Superior temporal gyrus (tissue), 1 donor: Measurements from ENCODE around the gene CTSH.
"Not testable (repeated sequence)": the region's sequence is repeated elsewhere in the genome, so short reads cannot be mapped to it uniquely, and the experiment has no call there.

Experiments
- DNase-seq: peaks from one replicate; pipeline ENCODE4 v3.0.0-alpha.2; 2016; ENCODE audit errors: extremely low spot score

Gene CTSH

DNA sequence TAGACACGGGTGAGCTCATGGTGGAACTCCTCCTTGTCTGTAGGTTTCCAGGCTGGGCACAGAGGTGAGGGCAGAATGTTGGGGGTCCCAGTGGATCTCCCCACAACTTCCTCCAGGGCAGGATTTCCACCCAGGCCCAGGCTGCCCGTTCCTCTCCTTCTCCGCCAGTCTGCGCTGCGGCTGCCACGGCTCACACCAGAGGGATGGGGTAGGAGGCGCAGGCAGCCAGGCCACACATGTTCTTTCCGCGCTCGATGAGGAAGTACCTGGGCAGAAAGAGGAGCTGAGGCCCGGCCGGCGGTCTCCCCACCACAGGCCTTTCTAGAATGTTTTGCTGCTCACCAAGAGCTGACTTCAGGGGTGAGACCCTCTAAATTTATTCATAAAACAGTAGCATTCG lies 22.9 kb downstream of the CTSH start:
- no peak for DNase-seq

DNA sequence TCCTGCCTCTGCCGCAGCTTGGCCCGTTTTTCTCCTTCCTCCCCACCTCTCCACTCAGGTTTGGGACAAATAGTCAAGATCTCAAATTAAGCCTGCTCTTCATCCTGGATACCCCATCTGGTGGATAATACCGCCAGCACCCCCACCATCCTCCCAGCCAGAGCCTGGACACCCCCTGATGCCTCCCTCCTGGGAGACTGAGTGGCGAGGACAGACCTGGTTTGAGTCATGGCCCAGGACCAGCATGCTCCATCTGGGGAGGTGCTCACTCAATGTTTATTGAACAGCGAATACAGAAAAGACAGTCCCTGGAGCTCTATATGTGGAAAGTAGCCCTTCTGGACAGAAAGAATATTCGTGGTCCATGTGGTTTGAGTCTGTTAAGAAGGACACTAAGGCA lies 23.3 kb downstream of the CTSH start:
- no peak for DNase-seq

DNA sequence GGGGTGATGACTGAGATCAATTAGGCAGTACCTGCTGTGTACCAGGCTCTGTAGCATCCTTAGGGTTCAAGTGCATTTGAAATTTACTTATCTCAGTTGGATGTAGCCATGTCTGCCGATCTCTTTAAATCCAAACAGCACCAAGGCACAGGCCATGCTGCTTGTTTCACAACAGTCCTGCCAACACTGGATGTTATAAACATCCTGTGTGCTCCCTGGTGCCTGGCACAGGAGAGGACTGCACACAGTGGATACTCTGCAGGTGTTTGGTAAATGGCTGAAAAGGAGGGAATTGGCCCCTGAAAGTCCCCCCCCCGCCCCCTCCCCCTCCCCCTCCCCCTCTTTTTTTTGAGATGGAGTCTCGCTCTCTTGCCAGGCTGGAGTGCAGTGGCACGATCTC lies 27.0 kb downstream of the CTSH start:
- DNase-seq = no peak

DNA sequence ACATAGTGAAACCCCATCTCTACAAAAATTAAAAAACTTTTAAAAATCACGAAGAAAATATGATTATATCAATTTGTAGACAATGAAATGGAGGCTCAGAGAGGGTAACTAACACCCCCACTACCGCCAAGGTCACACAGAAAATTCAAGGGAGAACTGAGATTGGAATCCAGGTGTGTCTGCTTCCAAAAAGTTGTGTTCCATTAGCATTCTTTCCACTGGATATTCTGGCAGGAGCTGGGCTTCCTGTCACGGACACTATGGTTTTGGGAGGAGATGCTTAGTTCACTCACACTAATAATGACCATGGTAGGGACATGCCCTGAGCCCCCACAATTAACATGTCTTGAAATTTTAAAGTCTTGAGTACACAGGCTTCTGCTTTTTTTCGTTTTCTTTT lies 28.8 kb downstream of the CTSH start:
- DNase-seq = no peak

DNA sequence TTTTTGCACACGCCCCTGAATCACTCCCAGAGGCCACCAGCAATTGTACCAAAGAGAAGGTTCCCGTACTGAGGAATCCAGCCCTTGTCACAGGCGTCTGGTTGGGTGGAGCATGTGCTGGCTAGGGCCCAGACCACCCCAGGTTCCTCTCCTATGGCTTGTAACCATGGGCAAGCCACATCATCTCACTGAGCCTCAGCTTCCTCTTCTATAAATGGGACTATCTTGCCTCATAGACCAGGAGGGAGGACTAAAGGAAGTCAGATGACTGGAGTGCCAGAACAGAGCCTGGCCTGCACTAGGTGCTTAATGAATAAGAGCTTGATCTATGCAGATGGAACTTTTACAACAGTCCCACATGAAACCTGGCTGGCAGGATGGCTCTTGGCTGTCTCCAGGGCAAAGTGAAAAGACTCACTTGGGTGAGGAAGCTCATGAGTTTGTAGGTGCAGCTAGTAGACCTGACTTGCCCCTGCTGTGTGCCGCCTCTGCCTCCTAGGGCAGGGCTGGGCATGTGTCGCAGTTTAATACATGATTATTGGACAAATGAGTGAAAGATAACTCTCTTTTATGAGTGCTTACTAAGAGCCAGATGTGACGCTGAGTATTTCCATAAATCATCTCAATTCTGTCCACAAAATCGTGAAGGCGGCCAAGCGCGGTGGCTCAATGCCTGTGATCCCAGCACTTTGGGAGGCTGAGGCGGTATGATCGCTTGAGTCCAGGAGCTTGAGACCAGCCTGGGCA lies 29.3 kb downstream of the CTSH start:
- DNase-seq = peak; percentile 44

DNA sequence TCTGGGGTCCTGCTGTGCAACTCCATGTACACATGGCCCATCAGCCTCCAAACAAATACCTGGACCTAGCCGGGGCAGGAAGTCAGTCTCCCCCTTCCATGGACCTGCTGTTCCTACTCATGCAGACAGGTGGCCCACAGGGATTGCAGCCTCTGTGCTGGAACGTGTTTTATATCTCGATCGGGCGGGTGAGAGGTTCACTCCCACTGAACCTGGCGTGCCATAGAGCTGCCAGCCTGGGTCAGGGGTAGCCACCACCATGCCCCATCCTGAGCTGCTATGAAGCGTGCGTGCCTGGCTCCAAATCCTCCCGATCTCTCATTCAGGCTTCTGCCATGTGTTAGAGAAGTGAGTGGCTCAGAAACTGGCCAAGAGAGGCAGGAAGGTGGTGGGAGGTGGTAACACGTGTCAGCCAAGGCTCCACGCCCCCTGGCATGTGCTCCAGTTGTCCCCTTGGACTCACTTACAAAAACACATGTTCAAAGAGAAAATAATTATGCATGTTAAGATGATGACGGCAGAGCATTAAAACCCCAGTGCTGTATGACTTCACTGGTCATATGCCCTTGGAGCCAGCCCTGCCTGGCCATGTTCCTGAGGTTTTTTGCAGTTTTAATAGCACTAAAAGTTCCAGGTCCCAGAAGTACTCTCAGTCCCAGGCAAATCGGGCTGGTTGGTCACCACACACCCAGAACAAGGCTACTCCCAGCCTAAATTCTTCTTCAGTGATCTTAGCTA lies 30.6 kb downstream of the CTSH start:
- no peak for DNase-seq

DNA sequence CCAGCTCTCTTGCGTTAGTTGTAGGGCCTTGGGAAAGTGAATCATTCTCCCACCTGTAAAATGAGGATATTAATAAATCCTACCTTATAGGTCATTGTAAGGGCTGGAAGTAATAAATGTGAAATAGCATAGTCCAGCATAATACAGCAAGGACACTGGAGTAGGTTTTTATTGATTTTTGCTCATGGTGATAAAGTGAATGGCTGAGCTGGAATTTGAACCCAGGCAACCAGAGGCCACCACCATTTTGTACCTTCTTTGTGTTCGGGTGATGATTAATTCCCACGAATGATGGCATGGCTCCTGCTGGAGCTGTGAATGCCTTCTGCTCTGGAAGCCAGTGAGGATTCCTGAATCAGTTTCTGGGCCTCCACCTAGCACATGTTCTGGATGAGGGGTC lies 31.8 kb downstream of the CTSH start:
- DNase-seq = no peak

DNA sequence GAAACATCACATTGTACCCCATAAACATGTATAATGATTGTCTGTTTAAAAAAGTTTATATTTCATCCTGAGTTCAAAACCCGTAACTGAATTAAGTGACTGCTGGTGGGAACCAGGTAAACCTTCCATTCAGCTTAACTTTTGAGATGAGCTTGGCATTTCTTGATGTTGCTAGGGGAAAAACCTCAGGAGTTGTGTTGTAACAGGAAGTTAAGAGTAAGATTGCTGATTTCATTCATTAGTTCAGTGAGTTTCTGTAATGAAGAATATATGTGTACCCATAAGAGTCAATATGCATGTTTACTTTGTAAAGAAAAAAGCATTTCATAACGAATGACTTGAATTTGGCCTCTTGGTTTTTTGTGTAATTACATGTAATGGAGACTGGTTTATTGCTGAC lies 32.5 kb downstream of the CTSH start:
- no peak for DNase-seq

DNA sequence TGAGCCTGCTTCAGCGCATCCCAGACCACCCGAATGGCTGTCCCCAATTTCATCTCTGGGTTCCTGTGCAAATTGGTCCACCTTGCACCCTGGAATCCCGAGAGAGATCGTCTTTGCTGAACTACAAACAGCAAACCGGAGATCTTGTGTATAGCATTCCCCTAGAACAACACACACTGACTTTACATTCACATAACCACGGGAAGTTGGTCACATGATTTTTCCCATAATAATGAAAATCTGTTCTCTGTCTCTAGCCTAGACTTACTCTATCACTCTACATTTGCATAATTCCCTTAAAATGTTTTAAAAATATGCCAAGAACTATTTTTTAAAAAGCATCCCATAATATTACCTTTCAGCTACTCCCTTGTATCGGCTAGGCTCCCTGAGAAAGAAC lies 34.6 kb downstream of the CTSH start:
- DNase-seq = no peak

DNA sequence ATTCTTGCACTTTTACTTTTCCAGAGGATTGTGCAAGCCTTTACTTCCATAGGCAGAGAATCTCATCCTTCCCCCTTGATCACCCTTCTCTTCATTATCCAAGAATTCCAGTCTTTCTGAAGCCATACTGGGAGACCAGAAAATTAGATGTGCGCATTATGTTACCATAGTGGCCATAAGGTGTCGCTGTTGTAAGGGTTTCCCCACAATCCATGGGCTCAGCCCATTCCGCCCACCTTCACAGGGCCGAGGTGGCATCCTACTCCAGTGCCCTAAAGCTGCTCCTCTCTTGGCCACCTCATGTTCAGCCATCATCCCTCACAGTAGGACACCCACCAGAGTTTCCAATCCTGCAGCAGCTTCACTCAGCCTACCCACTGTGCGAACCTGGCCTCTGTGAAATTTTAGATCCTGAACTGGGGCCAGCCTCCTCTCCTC lies 35.0 kb downstream of the CTSH start:
- DNase-seq = peak; percentile 78

DNA sequence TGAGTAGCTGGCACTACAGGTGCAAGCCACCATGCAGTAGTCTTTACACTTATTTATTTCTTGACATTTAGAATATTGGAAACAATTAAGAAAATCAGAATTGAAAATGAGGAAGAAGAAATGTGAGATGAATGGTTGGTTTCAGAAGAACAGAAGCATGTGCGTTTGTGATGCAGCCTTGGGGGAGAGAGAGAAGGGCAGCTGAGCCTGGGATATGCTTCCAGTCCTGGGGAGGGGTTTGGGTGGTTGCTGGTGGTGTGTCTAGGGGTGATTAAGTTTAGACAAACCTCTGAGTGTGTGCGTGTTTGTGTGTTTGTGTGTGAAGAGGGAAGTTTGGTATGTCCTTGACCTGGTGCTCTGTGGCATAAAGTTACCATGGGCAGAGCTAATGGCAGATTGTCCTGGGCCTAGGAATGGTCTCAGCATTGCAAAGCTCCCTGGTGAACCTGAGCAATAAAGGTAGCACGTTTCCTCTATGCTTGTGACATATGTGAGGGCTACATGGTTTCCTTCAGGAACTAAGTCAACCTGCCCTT lies 35.6 kb downstream of the CTSH start:
- DNase-seq = no peak

DNA sequence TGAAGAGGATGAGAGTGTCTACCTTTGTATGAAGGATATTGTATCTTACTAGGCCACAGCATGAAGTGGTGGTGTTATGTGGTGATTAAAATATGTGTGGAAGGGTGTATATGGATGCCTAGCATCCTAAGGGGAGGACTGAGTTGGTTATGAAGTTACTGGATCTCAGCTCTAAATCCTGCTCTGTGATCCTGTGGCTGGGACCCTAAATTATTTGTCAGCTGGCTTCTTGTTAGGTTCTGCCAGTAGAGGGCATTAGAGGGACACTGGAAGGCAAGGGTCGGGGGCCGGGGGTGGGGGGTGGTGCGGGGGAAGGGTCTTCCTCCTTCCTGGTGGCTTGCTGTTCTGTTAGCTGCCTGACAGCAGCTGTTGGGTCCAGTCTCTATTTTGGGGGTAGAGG lies 37.3 kb downstream of the CTSH start:
- no peak for DNase-seq

DNA sequence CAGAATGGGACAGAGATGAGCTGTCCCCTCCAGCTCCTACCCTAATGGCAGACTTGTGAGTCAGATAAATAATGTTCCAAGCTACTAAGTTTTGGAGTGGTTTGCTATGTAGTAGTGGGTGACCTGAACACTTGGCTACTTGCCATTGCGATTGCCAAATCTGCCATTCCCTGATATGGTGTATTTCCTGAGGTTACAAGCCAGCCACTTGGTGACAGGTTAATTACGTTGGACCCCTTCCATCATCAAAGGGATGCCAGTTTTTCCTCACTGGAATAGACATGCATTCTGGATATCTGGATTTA lies 38.6 kb downstream of the CTSH start:
- DNase-seq = no peak

DNA sequence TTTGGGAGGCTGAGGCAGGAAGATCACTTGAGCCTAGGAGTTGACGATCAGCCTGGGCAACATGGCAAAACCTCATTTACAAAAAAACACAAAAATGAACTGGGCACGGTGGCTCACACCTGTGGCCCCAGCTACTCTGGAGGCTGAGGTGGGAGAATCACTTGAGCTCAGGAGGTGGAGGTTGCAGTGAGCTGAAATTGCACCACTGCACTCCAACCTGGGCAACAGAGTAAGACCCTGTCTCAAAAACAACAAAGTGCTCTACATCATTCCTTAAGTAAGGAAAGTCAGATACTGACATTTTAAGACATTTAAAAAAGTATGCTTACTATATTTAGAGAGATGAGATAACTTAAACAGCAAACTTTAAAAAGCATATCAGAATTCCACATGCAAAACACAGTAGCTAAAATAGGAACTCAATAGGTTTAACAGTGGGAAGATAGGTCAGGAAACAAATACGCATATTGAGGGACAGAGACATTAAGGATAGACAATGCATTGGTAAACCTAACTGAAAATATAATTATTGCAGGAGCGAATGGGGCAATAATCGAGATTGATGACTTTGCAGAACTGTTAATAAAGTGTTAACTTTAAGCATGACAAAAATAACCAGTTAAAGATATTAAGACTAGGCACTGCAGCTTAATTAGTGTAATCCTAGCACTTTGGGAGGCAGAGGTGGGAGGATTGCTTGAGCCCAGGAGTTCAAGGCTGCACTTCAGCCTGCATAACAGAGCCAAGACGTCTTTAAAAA lies 40.1 kb downstream of the CTSH start:
- no peak for DNase-seq

DNA sequence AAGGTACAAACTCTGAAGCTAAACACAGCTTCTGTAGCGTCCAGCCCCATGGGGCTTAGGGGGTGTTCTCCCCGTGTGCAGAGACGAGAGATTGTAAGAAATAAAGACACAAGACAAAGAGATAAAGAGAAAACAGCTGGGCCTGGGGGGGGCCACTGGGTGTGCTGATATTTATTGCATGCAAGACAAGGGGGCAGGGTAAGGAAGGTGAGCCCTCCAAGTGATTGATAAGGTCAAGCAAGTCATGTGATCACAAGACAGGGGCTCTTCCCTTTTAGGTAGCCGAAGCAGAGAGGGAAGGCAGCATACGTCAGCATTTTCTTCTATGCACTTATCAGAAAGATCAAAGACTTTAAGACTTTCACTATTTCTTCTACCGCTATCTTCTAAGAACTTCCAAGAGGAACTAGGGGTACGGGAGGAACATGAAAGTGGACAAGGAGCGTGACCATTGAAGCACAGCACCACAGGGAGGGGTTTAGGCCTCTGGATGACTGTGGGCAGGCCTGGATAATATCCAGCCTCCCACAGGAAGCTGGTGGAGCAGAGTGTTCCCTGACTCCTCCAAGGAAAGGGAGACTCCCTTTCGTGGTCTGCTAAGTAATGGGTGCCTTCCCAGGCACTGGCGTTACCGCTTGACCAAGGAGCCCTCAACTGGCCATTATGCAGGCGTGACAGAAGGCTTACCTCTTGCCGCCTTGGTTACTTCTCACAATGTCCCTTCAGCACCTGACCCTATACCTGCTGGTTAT lies 42.4 kb downstream of the CTSH start:
- DNase-seq = not testable (repeated sequence)

DNA sequence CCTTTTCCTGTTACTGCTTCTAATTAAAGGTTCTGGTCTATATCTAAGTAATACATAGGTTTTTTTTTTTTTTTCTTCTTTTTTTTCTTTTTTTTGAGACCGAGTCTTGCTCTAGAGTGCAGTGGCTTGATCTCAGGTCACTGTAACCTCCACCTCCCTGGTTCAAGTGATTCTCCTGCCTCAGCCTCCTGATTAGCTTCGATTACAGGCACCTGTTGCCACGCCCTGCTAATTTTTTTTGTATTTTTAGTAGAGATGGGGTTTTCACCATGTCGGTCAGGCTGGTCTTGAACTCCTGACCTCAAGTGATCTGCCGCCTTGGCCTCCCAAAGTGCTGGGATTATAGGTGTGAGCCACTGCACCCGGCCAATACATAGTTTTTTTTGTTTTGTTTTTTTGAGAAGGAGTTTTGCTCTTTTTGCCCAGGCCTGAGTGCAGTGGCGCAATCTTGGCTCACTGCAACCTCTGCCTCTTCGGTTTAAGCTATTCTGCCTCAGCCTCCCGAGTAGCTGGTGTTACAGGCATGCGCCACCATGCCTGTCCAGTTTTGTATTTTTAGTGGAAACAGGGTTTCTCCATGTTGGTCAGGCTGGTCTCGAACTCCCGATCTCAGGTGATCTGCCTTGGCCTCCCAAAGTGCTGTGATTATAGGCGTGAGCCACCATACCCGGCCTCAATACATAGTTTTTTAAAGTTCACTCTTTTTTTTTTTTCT lies 43.9 kb downstream of the CTSH start:
- DNase-seq = not testable (repeated sequence)

DNA sequence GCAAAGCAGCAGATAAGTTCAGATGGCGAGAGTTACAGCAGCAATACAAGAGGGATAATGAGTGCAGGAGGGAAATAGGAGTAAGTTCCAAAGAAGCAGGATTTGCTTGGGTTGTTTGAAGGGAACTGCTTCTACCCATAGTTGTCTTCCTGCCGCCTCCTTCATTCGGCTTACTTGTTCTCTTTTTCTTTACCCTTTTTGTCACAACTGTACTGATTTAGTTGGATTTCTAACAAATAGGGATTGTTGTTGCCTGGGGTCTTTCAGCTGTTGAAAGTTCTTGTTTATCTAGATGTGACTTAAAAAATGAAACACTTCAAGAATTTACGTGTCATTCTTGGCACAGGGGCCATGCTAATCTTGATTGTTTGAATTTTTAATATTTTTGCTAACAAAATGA lies 46.3 kb downstream of the CTSH start:
- no peak for DNase-seq

DNA sequence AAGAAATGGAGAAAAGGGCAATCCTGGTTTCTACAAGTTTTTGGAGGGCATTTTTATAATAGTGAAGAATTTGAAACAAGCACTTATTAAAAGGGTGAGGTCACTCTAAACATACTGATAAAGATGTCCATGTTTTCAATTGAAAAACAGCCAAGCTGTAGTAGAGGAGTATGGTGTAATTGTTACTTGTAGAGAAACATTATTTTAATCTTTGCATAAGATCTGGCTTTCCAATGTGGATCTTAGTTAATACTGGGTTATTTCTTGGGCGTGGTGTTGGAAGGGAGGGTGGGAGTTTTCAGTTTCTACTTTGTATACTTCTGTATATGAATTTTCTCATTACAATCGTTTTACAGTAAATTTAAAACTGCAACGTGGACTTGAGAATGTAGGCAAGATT lies 49.4 kb downstream of the CTSH start:
- no peak for DNase-seq

DNA sequence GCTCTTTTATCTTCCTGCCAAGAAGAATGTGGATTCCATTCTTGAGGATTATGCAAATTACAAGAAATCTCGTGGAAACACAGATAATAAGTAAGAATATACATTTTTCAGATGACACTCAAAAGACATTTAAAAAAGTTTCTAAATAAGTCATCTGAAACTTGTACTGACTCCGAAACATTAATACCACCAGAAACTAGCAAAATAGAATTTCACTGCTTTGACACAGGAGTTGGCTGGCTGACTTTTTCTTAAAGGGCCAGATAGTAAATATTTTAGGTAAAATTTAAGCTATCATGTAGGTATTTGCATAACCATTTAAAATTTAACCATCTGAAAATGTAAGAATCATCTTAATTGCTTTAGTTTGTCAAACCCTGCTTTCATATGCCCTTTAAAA lies 51.3 kb downstream of the CTSH start:
- no peak for DNase-seq

DNA sequence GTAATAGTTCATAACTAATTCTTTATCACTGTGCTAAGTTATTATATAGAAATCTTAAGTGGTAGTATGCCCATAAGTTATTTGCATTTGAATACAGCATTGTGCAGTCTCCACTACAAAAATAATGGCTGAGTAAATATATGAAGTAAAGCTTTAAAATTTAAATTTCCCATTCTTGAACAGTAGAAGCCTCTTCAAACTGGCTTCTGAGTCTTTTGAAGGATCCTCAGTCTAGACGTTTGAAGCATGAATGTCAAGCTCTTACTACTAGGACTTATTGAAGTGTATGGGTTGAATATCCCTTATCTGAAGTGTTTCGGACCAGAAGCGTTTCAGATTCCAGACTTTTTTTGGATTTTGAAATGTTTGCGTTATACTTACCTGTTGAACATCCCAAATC lies 55.8 kb downstream of the CTSH start:
- DNase-seq = no peak

DNA sequence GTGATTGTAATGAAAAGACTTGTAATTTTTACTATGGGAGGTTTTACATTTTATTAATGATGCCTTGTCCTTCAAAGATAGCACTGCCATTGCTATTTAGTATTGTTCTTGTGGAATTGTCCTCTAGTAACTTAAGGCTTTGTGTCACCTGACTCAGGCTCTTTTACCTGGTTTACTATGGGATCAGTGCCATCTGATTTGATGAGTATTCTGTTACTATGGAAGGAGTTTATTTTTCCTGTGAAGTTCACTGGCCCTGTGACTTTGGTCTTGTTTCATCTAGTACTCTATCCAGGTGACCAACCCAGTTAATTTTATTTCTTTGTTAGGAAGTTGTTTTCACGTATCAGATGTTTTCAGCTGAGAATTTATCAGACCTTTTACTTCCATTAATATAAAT lies 63.2 kb downstream of the CTSH start:
- DNase-seq = no peak
